Thyroid gland (tissue), 4 donors: ENCODE data around the gene ARHGAP15.

ENCODE experiments used
- CTCF ChIP-seq, 6 experiments: fragments of 200-600 bp in 3 of 6; fragments of 450-650 bp in 3 of 6; sonication (generic) in 3 of 6; IDR thresholded peaks; one replicate each; pipeline ENCODE4 v1.5.1; 2016 to 2019; ENCODE audit warnings: antibody characterized with exemption in 6 of 6, mild to moderate bottlenecking in 2 of 6, inconsistent platforms in 1 of 6, moderate library complexity in 1 of 6
- POLR2A ChIP-seq, 2 donors: fragments of 450-650 bp; IDR thresholded peaks; one replicate each; pipeline ENCODE4 v1.6.1; 2017; ENCODE audit warnings: antibody characterized with exemption in 2 of 2, mild to moderate bottlenecking in 2 of 2, moderate library complexity in 1 of 2

GRCh38 chr2:143175438-143175837, 46.2 kb downstream of the ARHGAP15 start:
- TF ChIP-seq POLR2A (IDR thresholded peaks at IDR 0.05), result no peak
- TF ChIP-seq CTCF (IDR thresholded peaks at IDR 0.05), result no peak
